GM23338 (cell line): ENCODE data around the gene ZGLP1.

ENCODE experiments used
- CREB1 ChIP-seq: fragments of 250-450 bp; sonication (Bioruptor Pico); IDR thresholded peaks from 2 replicates; pipeline ENCODE4 v1.5.0; 2020; ENCODE audit warnings: low read depth, mild to moderate bottlenecking, moderate library complexity
- EZH2 ChIP-seq: fragments of 200-600 bp; sonication (generic); IDR thresholded peaks from one replicate; pipeline ENCODE4 v1.8.0; 2017; ENCODE audit warnings: antibody characterized with exemption, mild to moderate bottlenecking, low read depth; ENCODE audit not compliant: unreplicated experiment
- EZH2phosphoT487 ChIP-seq: fragments of 200-600 bp; sonication (generic); IDR thresholded peaks from one replicate; pipeline ENCODE4 v1.8.1; 2018; ENCODE audit warnings: antibody characterized with exemption; ENCODE audit not compliant: unreplicated experiment
- JUNB ChIP-seq: IDR thresholded peaks from one replicate; pipeline ENCODE4 v1.6.1; 2016; ENCODE audit warnings: antibody characterized with exemption; ENCODE audit not compliant: unreplicated experiment
- NANOG ChIP-seq: IDR thresholded peaks from 2 replicates; pipeline ENCODE4 v1.6.1; 2016; ENCODE audit warnings: antibody characterized with exemption, borderline replicate concordance
- POLR2AphosphoS5 ChIP-seq: IDR thresholded peaks from 2 replicates; pipeline ENCODE4 v1.6.1; 2016; ENCODE audit warnings: antibody characterized with exemption, low read depth
- ZNF331 ChIP-seq: fragments of 250-450 bp; sonication (Bioruptor Pico); IDR thresholded peaks from 2 replicates; pipeline ENCODE4 v1.5.0; 2020; ENCODE audit warnings: low read depth, mild to moderate bottlenecking, moderate library complexity
- TF ChIP-seq, protein P1 (sequence below), 2 experiments: fragments of 200-600 bp in 1 of 2; sonication (generic) in 1 of 2; conservative IDR thresholded peaks; 2 replicates each; pipeline versions ENCODE4 v1.5.1 to v1.6.1; 2016 to 2017; ENCODE audit warnings: antibody characterized with exemption in 2 of 2, low read depth in 2 of 2, mild to moderate bottlenecking in 2 of 2, moderate library complexity in 1 of 2
- TF ChIP-seq, protein P2 (sequence below): IDR thresholded peaks from 2 replicates; pipeline ENCODE4 v1.6.1; 2016; ENCODE audit warnings: antibody characterized with exemption
- TF ChIP-seq, protein P3 (sequence below): IDR thresholded peaks from one replicate; pipeline ENCODE4 v1.6.1; 2018; ENCODE audit warnings: antibody characterized with exemption; ENCODE audit not compliant: unreplicated experiment

DNA sequence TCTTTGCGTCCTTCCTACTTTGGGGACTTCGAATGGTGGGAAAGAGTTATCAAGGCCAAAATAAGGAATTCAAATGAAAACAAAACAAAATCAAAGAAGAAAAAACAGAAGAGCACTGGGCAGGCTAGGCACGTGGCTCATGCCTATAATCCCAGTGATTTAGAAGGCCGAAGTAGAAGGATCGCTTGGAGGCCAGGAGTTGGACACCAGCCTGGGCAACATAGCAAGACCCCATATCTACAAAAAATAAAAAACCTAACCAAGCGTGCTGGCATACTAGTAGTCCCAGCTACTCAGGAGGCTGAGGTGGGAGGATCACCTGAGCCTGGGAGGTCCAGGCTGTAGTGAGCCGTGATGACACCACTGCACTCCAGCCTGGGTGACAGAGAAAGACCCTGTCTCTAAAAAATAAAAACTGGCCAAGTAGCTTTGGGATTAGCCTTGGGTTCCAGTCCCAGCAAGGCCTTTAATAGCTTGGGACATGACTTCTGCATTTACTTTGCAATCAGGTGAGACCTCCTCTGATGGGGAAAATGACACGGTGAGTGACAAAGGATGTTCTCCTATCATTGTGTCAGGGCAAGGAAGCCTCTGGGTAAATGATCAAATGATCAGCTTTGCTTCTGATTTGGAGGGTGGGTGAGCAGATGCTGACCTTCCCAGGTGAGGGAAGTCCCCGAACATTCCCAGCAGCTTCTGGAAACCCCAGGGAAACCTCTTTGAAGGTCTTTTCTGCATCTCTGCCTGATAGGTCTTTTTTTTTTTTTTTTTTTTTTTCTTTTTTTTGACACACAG, 31.6 kb downstream of the ZGLP1 start:
- TF ChIP-seq, protein P1, sequence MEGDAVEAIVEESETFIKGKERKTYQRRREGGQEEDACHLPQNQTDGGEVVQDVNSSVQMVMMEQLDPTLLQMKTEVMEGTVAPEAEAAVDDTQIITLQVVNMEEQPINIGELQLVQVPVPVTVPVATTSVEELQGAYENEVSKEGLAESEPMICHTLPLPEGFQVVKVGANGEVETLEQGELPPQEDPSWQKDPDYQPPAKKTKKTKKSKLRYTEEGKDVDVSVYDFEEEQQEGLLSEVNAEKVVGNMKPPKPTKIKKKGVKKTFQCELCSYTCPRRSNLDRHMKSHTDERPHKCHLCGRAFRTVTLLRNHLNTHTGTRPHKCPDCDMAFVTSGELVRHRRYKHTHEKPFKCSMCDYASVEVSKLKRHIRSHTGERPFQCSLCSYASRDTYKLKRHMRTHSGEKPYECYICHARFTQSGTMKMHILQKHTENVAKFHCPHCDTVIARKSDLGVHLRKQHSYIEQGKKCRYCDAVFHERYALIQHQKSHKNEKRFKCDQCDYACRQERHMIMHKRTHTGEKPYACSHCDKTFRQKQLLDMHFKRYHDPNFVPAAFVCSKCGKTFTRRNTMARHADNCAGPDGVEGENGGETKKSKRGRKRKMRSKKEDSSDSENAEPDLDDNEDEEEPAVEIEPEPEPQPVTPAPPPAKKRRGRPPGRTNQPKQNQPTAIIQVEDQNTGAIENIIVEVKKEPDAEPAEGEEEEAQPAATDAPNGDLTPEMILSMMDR (conservative IDR thresholded peaks at IDR 0.05; ENCODE audit: low read depth in 2 of 2), result no peak
- TF ChIP-seq EZH2phosphoT487 (no peak), EZH2 (no peak), POLR2AphosphoS5 (no peak), NANOG (no peak), ZNF331 (no peak), CREB1 (CRISPR knock-in tag) (no peak), JUNB (no peak)
- TF ChIP-seq, protein P2, sequence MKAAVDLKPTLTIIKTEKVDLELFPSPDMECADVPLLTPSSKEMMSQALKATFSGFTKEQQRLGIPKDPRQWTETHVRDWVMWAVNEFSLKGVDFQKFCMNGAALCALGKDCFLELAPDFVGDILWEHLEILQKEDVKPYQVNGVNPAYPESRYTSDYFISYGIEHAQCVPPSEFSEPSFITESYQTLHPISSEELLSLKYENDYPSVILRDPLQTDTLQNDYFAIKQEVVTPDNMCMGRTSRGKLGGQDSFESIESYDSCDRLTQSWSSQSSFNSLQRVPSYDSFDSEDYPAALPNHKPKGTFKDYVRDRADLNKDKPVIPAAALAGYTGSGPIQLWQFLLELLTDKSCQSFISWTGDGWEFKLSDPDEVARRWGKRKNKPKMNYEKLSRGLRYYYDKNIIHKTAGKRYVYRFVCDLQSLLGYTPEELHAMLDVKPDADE, result no peak
- TF ChIP-seq, protein P3, sequence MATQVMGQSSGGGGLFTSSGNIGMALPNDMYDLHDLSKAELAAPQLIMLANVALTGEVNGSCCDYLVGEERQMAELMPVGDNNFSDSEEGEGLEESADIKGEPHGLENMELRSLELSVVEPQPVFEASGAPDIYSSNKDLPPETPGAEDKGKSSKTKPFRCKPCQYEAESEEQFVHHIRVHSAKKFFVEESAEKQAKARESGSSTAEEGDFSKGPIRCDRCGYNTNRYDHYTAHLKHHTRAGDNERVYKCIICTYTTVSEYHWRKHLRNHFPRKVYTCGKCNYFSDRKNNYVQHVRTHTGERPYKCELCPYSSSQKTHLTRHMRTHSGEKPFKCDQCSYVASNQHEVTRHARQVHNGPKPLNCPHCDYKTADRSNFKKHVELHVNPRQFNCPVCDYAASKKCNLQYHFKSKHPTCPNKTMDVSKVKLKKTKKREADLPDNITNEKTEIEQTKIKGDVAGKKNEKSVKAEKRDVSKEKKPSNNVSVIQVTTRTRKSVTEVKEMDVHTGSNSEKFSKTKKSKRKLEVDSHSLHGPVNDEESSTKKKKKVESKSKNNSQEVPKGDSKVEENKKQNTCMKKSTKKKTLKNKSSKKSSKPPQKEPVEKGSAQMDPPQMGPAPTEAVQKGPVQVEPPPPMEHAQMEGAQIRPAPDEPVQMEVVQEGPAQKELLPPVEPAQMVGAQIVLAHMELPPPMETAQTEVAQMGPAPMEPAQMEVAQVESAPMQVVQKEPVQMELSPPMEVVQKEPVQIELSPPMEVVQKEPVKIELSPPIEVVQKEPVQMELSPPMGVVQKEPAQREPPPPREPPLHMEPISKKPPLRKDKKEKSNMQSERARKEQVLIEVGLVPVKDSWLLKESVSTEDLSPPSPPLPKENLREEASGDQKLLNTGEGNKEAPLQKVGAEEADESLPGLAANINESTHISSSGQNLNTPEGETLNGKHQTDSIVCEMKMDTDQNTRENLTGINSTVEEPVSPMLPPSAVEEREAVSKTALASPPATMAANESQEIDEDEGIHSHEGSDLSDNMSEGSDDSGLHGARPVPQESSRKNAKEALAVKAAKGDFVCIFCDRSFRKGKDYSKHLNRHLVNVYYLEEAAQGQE, result no peak
